Panc1 (cell line): Measurements from ENCODE around the gene SMIM38.

Experiments
- POLR2AphosphoS5 ChIP-seq: IDR thresholded peaks from 2 replicates; pipeline ENCODE4 v1.6.1; 2012; ENCODE audit warnings: mild to moderate bottlenecking, low read depth, low read length, moderate library complexity
- TCF7L2 ChIP-seq: IDR thresholded peaks from 2 replicates; pipeline ENCODE4 v1.6.1; 2011; ENCODE audit warnings: mild to moderate bottlenecking, low read depth, low read length, inconsistent platforms
- TF ChIP-seq, protein P1 (sequence below): fragments of 450-650 bp; IDR thresholded peaks from 2 replicates; pipeline ENCODE4 v1.5.1; 2017; ENCODE audit warnings: mild to moderate bottlenecking

DNA sequence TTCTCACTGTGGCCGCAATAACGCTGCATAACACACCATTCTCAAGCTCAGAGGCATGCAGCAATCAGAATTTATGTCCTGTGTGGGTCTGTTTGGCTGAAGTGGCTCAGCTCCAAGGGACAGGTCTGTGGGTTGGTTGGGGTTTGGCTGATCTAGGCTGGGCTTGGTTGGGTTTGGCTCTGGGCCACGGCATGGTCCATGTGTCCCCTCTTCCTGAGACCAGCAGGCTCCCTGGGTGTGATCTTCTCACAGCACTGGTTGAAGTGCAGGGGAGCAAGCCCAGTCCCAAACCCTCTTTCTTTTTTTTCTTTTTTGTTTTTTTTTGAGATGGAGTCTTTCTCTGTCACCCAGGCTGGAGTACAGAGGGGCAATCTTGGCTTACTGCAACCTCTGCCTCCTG, 25.0 kb downstream of the SMIM38 start:
- TF ChIP-seq, protein P1, sequence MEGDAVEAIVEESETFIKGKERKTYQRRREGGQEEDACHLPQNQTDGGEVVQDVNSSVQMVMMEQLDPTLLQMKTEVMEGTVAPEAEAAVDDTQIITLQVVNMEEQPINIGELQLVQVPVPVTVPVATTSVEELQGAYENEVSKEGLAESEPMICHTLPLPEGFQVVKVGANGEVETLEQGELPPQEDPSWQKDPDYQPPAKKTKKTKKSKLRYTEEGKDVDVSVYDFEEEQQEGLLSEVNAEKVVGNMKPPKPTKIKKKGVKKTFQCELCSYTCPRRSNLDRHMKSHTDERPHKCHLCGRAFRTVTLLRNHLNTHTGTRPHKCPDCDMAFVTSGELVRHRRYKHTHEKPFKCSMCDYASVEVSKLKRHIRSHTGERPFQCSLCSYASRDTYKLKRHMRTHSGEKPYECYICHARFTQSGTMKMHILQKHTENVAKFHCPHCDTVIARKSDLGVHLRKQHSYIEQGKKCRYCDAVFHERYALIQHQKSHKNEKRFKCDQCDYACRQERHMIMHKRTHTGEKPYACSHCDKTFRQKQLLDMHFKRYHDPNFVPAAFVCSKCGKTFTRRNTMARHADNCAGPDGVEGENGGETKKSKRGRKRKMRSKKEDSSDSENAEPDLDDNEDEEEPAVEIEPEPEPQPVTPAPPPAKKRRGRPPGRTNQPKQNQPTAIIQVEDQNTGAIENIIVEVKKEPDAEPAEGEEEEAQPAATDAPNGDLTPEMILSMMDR = no peak
- no peak for TF ChIP-seq TCF7L2
- TF ChIP-seq POLR2AphosphoS5 = no peak
